Parathyroid adenoma (tissue), 2 donors: ENCODE measurements around the gene HHIPL1.
A peak's percentile ranks its signal among the peaks of the same experiment; 100 is the strongest.

Experiments
- H2AFZ ChIP-seq: fragments of 300-600 bp; sonication (generic); one replicate; pipeline ENCODE4 v1.7.0; 2017; ENCODE audit warnings: antibody characterized with exemption, mild to moderate bottlenecking
- H3K27ac ChIP-seq: fragments of 300-600 bp; sonication (generic); one replicate; pipeline ENCODE4 v1.7.0; 2017
- H3K27me3 ChIP-seq: fragments of 300-600 bp; sonication (generic); one replicate; pipeline ENCODE4 v1.7.0; 2017; ENCODE audit warnings: low read length; ENCODE audit not compliant: control insufficient read depth, insufficient read depth
- H3K36me3 ChIP-seq: fragments of 300-600 bp; sonication (generic); one replicate; pipeline ENCODE4 v1.7.0; 2017; ENCODE audit warnings: low read length; ENCODE audit not compliant: control insufficient read depth, insufficient read depth
- H3K4me1 ChIP-seq: fragments of 300-600 bp; sonication (generic); one replicate; pipeline ENCODE4 v1.7.0; 2017; ENCODE audit warnings: control low read depth
- H3K4me2 ChIP-seq: fragments of 300-600 bp; sonication (generic); one replicate; pipeline ENCODE4 v1.7.0; 2017; ENCODE audit warnings: low read length
- H3K4me3 ChIP-seq: fragments of 300-600 bp; sonication (generic); one replicate; pipeline ENCODE4 v1.7.0; 2017; ENCODE audit warnings: low read depth, low read length
- H3K79me2 ChIP-seq: fragments of 300-600 bp; sonication (generic); one replicate; pipeline ENCODE4 v1.7.0; 2017; ENCODE audit warnings: control low read depth
- H3K9ac ChIP-seq: fragments of 300-600 bp; sonication (generic); one replicate; pipeline ENCODE4 v1.7.0; 2017; ENCODE audit warnings: mild to moderate bottlenecking
- H3K9me3 ChIP-seq: fragments of 300-600 bp; sonication (generic); one replicate; pipeline ENCODE4 v1.7.0; 2017; ENCODE audit warnings: low read length; ENCODE audit not compliant: control insufficient read depth
- TF ChIP-seq, protein P1 (sequence below): fragments of 300-600 bp; sonication (generic); IDR thresholded peaks from one replicate; pipeline ENCODE4 v1.7.0; 2017; ENCODE audit warnings: antibody characterized with exemption, mild to moderate bottlenecking
- donor health status: primary hyperparathyroidism.

Gene HHIPL1

GRCh38 chr14:99609245-99610170 lies 35.4 kb upstream of the HHIPL1 start:
- TF ChIP-seq, protein P1, sequence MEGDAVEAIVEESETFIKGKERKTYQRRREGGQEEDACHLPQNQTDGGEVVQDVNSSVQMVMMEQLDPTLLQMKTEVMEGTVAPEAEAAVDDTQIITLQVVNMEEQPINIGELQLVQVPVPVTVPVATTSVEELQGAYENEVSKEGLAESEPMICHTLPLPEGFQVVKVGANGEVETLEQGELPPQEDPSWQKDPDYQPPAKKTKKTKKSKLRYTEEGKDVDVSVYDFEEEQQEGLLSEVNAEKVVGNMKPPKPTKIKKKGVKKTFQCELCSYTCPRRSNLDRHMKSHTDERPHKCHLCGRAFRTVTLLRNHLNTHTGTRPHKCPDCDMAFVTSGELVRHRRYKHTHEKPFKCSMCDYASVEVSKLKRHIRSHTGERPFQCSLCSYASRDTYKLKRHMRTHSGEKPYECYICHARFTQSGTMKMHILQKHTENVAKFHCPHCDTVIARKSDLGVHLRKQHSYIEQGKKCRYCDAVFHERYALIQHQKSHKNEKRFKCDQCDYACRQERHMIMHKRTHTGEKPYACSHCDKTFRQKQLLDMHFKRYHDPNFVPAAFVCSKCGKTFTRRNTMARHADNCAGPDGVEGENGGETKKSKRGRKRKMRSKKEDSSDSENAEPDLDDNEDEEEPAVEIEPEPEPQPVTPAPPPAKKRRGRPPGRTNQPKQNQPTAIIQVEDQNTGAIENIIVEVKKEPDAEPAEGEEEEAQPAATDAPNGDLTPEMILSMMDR, result peak; percentile 34
- Histone ChIP-seq H3K36me3 (no peaks in the 10 kb centered on the region), H3K4me3 (no peak overlapping the region), H3K9me3 (no peaks in the 10 kb centered on the region), H3K4me2 (no peak overlapping the region), H3K9ac (no peak overlapping the region), H3K79me2 (no peaks in the 10 kb centered on the region), H3K27ac (no peak overlapping the region), H2AFZ (no peak overlapping the region), H3K27me3 (no peaks in the 10 kb centered on the region), H3K4me1 (no peaks in the 10 kb centered on the region)

GRCh38 chr14:99611646-99612045 lies 33.3 kb upstream of the HHIPL1 start:
- Histone ChIP-seq H3K9ac (no peak overlapping the region), H3K4me1 (no peaks in the 10 kb centered on the region), H3K27me3 (no peaks in the 10 kb centered on the region), H3K4me3 (no peak overlapping the region), H3K27ac (no peak overlapping the region), H2AFZ (no peak overlapping the region), H3K4me2 (no peak overlapping the region), H3K36me3 (no peaks in the 10 kb centered on the region), H3K79me2 (no peaks in the 10 kb centered on the region), H3K9me3 (no peaks in the 10 kb centered on the region)
- TF ChIP-seq, protein P1, result no peak

DNA sequence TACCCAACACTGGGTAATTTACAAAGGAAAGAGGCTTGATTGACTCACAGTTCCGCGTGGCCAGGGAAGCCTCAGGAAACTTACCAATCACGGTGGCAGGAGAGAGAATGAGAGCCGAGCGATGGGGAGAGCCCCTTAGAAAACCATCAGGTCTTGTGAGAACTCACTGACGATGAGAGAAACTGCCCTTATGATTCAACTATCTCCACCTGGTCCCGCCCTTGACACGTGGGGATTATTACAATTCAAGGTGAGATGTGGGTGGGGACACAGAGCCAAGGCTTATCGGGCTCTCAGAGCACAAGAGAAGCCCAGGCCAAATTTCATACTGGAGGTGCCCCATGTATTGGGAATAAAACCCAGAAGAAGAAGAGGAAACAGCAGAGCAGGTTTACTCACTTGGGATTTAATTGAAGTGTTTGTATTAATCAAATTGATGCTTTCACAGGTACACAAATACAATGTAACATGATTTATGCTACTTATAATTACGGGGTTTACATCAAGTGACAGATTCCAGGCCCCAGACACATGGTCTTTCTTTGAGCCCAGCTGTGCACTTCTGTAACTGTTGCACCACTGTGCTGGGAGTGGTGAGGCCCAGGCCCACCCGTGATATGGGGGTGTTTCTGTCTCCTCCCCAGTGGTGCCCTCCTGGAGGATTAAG lies 32.7 kb upstream of the HHIPL1 start:
- TF ChIP-seq, protein P1, result no peak
- no peaks in the 10 kb centered on the region for H3K79me2 ChIP-seq
- no peak overlapping the region for H3K9ac ChIP-seq
- no peaks in the 10 kb centered on the region for H3K36me3 ChIP-seq
- no peak overlapping the region for H2AFZ ChIP-seq
- H3K27me3 ChIP-seq, result no peaks in the 10 kb centered on the region
- no peak overlapping the region for H3K4me2 ChIP-seq
- H3K4me1 ChIP-seq, result no peaks in the 10 kb centered on the region
- no peak overlapping the region for H3K4me3 ChIP-seq
- no peak overlapping the region for H3K27ac ChIP-seq
- no peaks in the 10 kb centered on the region for H3K9me3 ChIP-seq

- no peak overlapping the region for H3K4me3 ChIP-seq
- H3K9me3 ChIP-seq, result no peaks in the 10 kb centered on the region
- H3K27me3 ChIP-seq, result no peaks in the 10 kb centered on the region
- H2AFZ ChIP-seq, result no peak overlapping the region
- no peak overlapping the region for H3K9ac ChIP-seq
- TF ChIP-seq, protein P1, result no peak
- no peaks in the 10 kb centered on the region for H3K4me1 ChIP-seq
- no peak overlapping the region for H3K4me2 ChIP-seq
- H3K27ac ChIP-seq, result no peak overlapping the region
- H3K36me3 ChIP-seq, result no peaks in the 10 kb centered on the region
- H3K79me2 ChIP-seq, result no peaks in the 10 kb centered on the region
These were observed 32.1 kb upstream of the HHIPL1 start for GRCh38 chr14:99612738-99613330.
